Skeletal muscle cell (primary cell): Measurements from ENCODE around the gene PERCC1.
"Not testable (repeated sequence)": the region's sequence is repeated elsewhere in the genome, so short reads cannot be mapped to it uniquely, and the experiment has no call there.

Experiments
- DNase-seq: peaks from one replicate; pipeline ENCODE4 v3.0.0-alpha.2; 2010; ENCODE audit warnings: low read depth
- H3K4me3 ChIP-seq: 2 replicates; pipeline ENCODE4 v1.5.1; 2011; ENCODE audit warnings: low read depth, mild to moderate bottlenecking, control low read depth, low read length, moderate library complexity

PERCC1 gene

DNA sequence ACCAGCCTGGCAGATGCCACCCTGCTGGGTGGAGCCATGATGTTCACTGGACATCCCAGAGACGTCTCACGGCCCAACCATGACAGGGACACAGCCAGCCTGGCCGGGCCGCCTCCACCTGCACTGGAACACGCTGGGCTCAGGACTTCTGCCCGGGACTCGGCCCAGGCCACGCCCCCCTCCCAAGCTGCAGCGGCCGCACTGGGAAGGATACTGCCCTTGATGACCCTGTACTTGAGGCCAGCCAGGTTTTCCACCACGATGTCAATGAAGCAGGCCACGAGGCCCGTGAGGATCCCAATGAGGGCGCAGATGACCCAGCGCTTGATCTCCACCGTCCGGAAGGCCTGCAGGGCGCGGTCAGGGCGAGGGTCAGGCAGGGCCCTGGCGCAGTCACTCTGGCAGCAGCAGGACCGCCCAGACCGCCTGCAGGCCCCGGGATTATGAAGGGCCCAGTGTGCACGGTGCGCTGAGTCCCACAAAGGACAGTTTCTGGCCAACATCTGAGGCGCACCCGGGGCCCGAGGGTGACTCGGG, 29.8 kb downstream of the PERCC1 start:
- DNase-seq: no peak
- H3K4me3 ChIP-seq: no peak overlapping the region

- DNase-seq: no peak
- H3K4me3 ChIP-seq: no peak overlapping the region
Measured at GRCh38 chr16:1461146-1461545, 30.3 kb downstream of the PERCC1 start.

GRCh38 chr16:1464196-1464893, 33.5 kb downstream of the PERCC1 start:
- no peak for DNase-seq
- H3K4me3 ChIP-seq: no peak overlapping the region

GRCh38 chr16:1464894-1465566, 34.2 kb downstream of the PERCC1 start:
- H3K4me3 ChIP-seq: no peak overlapping the region
- DNase-seq: no peak

- no peak overlapping the region for H3K4me3 ChIP-seq
- no peak for DNase-seq
Measured at GRCh38 chr16:1465567-1465915, 34.7 kb downstream of the PERCC1 start.

GRCh38 chr16:1466054-1466453, 35.2 kb downstream of the PERCC1 start:
- DNase-seq: no peak
- H3K4me3 ChIP-seq: no peak overlapping the region

DNA sequence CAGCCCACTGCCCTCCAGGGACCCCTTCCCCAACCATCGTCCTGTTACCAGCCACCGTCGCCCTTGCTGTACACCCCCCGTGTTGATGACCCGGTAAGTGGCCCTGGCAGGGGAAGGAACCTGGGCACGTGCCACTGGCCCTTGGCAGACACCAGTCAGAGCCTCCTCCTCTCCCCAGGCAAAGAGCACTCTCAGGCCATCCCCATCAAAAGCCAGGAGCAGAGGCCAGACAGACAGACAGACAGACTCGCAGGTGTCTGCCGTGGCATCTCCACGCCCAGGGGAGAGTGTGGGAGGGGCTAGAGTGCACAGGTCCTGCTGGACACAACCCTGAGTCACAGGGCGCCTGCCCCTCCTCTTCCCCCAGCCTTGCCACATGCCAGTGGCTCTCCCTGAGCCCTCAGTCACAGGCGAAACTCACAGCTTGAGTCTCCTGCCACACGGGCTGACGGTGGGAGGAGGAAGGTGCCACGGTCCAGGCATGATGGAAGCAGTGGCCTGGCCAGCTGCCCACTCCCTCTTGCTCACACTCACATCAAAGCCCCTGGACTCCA, 36.2 kb downstream of the PERCC1 start:
- H3K4me3 ChIP-seq: no peak overlapping the region
- DNase-seq: no peak

DNA sequence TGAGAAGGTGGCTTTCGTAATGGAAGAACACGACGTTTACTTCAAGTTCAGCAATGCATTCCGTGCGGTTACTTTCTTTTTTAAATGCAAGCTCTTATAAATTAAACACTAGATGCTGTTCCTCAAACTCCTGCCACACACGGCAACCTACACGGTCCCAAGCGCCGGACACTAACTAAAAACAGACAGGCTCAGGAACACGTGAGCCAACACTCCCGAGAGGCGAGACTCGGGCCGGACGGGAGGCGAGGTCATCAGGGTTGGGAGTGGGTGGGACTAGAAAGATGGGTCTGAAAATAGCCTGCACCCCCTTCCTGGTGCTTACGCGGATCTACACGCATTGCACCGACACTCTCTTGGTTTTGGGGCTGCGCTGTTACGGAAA, 37.5 kb downstream of the PERCC1 start:
- DNase-seq: no peak
- no peak overlapping the region for H3K4me3 ChIP-seq

GRCh38 chr16:1469141-1469540, 38.3 kb downstream of the PERCC1 start:
- not testable (repeated sequence) for DNase-seq, H3K4me3 ChIP-seq

GRCh38 chr16:1469693-1470201, 38.9 kb downstream of the PERCC1 start:
- DNase-seq: no peak
- no peak overlapping the region for H3K4me3 ChIP-seq

DNA sequence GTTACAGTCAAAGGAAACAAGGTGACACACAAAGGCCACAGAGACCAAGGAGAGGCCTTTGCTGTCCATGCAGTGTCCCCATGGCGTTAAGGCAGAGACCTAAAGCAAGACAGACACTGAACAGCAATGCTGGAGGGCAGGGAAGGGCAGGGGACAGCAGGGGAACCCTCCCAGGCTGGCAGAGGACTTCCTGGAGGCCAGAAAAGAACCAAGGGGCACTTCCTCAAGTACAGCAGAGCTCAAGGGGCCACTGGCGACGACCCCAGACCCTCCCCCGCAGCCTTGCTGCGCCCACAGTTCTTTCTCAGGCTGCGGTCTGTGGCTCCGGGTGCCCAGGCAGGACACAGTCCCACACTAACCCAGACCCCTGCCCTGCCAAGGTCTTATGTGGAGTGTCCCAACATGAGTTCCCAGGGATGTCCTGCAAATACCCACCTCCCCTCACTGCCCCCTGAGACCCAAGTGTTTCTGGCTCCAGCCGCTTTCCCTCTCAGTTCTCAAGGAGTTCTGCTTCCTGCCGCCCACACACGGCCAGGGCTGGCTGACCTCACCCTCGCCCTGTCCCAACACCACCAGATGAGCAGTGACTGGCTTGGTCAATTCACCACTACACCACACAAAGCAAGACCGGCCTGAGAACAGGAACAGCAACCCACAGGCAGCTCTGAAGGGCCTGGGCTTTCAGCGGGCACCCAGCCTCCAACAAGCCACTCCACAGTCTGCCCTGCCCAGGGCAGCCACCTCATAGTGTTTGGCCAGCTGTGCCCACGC, 39.8 kb downstream of the PERCC1 start:
- no peak for DNase-seq
- no peak overlapping the region for H3K4me3 ChIP-seq

DNA sequence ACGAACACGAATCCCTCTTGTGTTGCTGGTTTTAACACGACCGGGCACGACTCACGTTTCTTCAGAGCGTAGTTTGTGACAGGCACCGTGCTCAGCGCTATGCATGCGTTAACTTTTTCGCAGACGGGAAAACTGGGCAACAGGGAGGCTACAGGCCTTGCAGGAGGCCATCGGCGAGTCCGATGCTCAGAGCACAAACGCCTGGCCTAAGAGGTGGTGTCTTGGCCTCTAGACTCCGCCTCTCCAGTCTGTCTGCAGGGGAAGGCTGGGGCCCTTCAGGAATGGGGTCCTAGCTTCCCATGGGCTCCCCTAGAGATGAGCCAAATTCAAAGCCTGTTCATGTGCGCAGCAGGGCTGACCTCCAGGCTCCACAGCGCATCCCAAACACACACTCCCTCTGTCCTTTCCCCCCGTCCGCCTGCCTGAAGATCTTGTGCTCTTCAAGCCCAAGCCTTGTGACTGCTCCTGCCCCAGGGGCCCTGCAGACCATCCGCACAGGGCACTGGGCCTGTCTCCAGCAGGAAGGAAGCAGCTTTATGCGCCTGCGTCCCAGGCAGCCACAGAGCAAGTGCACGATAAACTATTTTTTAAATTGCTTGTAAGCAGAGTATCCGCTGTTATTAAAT, 40.8 kb downstream of the PERCC1 start:
- H3K4me3 ChIP-seq: no peak overlapping the region
- no peak for DNase-seq

DNA sequence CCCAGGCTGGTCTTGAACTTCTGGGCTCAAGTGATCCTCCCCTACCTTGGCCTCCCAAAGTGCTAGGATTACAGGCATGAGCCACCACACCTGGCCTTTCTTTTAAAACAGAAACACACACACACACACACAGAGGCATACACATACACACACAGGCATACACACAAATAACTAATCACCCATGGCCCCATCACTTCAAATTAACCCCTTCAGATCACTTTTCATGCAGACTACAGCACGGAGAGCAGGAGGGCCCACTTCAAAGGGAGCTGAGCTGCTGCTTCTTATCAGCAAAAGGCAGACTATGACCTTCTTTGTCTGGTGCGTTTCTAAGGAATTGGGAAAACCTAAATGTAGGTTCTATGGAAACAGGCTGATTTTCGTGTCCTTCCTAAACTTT, 42.1 kb downstream of the PERCC1 start:
- no peak for DNase-seq
- H3K4me3 ChIP-seq: no peak overlapping the region

DNA sequence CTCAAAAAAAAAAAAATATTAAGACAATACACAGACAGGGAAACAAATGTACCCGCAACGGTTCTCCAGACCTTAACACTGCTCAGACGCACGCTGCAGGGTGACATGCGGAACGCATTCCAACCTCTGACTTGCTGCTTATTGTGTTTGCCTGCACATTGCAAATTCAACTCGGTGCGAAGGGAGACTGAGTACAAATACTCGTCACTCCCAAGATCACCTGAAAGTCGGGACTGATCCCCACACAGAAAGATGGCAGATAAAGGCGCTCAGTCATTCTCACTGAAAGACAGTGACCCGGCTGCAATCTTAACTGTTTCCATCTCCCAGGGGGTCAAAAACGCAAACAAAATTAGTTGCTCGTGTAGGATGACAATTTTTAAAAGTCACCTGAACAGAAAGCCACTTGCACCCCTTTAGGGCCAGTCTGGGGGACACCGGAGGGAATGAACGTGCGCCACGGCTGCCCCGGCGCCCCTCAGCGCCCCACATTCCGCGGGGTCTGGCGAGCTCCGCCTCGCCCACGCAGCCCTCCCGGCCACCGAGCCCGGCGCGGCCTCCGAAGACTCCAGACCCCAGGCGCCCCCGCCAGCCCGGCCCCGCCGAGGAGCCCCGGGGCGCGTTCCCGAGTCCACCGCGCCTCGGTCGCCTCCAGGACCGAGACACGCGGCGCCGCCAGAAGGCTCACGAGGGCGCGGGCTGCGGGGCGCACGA, 43.4 kb downstream of the PERCC1 start:
- peak overlapping the region; percentile 73 for H3K4me3 ChIP-seq
- no peak for DNase-seq

DNA sequence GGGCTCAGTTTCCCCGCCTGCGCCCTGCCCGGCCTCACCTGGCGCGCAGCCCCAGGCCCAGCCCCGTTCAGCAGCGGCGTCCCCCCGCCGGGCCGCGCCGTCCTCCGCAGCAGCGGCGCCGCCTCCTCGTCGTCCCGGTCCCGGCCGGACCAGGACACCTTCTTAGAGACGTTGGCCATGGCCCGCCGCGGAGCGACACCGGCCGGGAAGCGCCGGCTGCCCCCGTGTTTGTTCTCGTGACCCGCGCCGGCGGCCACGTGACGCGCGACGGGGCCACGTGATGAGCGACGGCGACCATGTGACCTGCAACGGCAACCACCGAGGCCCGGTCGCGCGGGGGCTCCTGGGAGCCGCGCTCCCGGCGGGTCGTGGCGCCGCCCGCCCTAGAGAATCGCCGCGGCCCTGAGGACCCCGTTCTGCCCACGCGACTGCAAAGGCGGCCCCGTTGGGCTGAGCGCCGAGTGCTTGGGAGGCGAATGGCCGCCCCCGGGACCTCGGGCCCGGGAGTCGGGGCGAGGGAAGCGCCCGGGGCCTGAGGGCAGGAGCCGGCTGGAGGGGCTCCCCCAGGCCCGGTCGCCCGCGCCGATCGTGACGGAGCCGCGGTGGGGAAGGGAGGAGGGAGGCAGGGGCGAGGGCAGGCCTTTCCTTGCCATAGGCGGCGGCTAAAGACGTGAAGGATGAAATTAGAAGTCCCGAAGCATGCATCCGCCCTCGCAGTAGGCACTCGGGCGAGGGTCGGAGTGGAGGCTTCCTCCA, 44.1 kb downstream of the PERCC1 start, which contains the start of gene CLCN7:
Gene CLCN7 (minus strand): TSS at position 233 of the 756 bp plus-strand sequence. CDS start 54 bp downstream, at position 179.
- H3K4me3 ChIP-seq: peak within 1 kb of the TSS; percentile 73
- DNase-seq: peak; percentile 62

GRCh38 chr16:1475552-1476114, 44.8 kb downstream of the PERCC1 start:
- H3K4me3 ChIP-seq: peak overlapping the region; percentile 73
- DNase-seq: no peak

DNA sequence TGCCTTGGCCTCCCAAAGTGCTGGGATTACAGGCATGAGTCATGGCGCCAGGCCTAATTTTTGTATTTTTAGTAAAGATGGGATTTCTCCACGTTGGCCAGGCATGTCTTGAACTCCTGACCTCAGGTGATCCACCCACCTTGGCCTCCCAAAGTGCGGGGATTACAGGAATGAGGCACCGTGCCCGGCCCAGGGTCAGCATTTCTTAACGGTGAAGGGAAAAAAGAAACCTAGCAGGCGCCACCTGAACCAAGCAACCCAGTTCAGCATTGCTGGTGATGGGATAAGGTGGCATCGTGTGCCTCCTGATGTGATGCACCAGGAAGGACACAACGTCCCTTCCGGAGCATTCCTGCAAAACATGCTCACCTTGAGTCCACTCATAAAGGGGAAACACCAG, 46.2 kb downstream of the PERCC1 start:
- no peak overlapping the region for H3K4me3 ChIP-seq
- no peak for DNase-seq

DNA sequence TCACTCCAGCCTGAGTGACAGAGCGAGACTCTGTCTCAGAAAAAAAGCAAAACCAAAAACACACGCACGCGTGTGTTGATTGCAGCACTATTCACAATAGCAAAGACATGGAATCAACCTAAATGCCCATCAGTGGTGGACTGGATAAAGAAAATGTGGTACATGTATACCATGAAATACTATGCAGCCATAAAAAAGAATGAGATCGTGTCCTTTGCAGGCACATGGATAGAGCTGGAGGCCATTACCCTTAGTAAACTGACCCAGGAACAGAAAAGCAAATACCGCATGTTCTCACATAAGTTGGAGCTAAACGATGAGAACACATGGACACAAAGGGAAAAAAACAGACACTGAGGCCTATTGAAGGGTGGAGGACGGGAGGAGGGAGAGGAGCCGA, 48.1 kb downstream of the PERCC1 start:
- not testable (repeated sequence) for DNase-seq, H3K4me3 ChIP-seq
